Measurements from ENCODE around the gene ARMC2.

Gene ARMC2

DNA sequence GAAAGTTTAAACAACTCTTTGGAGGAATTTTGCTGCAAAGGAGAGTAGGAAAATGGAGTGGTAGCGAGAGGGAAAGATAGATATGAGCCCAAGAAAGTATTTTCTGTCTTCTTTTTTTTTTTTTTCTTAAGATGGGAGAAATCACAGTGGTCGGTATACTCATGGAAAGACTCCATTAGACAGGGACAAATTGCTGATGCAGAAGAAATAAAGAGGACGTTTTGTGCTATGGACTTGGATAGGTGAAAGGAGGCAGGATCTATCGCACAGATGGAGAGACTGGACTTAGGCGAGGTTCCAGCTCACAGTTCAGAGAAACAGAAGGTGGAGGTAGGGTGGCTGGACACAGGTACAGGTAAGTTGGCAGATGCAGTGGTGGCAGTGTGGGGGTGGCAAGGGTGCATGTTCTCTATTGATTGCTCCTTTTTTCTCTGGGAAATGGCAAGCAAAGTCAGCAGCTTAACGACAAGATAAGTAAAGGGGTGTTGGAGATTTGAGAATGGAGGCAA, 44.2 kb upstream of the ARMC2 start:
- H3K4me3 ChIP-seq (ENCODE audit: low read depth, low read length) = no peak overlapping the region
- TF ChIP-seq, protein P1, sequence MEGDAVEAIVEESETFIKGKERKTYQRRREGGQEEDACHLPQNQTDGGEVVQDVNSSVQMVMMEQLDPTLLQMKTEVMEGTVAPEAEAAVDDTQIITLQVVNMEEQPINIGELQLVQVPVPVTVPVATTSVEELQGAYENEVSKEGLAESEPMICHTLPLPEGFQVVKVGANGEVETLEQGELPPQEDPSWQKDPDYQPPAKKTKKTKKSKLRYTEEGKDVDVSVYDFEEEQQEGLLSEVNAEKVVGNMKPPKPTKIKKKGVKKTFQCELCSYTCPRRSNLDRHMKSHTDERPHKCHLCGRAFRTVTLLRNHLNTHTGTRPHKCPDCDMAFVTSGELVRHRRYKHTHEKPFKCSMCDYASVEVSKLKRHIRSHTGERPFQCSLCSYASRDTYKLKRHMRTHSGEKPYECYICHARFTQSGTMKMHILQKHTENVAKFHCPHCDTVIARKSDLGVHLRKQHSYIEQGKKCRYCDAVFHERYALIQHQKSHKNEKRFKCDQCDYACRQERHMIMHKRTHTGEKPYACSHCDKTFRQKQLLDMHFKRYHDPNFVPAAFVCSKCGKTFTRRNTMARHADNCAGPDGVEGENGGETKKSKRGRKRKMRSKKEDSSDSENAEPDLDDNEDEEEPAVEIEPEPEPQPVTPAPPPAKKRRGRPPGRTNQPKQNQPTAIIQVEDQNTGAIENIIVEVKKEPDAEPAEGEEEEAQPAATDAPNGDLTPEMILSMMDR (IDR thresholded peaks at IDR 0.05; ENCODE audit: low read depth, low read length) = no peak
- DNase-seq = no peak
- H3K4me1 ChIP-seq = peaks cover 14% of the 10 kb centered on the region; the same call in 1 of the 2 replicates
- H3K27me3 ChIP-seq = no peaks in the 10 kb centered on the region
- no peaks in the 10 kb centered on the region for H3K9me3 ChIP-seq
- no peaks in the 10 kb centered on the region for H3K36me3 ChIP-seq

DNA sequence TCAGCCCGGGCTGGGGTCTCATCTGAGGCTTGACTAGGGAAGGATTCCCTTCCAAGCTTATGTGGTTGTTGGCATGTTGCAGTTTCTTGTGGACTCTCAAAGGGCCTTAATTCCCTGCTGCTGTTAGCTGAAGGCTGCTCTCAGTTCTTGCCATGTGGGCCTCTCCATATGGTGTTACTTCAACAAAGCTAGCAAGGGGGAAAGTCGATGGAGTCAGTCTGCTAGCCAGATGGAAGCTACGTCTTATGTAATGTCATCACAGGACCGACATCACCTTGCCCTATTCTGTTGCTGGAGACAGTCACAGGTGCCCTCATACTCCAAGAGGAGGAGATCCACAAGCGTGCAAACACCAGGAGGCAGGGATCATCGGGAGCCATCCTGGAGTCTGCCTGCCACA, 43.3 kb upstream of the ARMC2 start:
- H3K9me3 ChIP-seq = no peaks in the 10 kb centered on the region
- no peaks in the 10 kb centered on the region for H3K36me3 ChIP-seq
- TF ChIP-seq, protein P1 (IDR thresholded peaks at IDR 0.05; ENCODE audit: low read depth, low read length) = no peak
- H3K4me3 ChIP-seq (ENCODE audit: low read depth, low read length) = no peak overlapping the region
- no peaks in the 10 kb centered on the region for H3K27me3 ChIP-seq
- H3K4me1 ChIP-seq = peaks cover 9% of the 10 kb centered on the region; the same call in 1 of the 2 replicates
- no peak for DNase-seq

DNA sequence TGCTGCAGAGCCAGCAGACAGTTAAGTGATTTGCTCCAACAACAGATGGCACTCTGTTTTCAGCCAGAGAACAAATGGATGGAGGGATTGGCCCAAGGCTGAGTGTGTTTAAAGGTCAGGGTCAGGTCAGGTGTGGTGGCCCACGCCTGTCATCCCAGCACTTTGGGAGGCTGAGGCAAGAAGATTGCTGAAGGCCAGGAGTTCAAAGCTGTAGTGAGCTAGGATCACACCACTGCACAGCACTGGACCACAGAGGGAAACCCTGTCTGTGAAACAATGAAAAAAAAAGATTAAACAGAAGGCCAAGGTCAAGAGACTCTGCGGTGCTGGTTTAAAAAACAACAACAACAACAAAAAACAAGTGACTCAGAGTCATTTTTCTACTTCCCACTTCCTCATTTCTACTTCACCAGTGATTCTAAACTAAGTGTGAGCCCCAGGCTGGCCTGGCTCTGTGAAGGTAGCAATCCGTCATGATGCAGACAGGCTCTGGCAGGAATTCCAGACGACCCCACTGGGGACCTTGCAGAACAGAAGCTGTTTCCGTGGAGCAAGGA, 42.5 kb upstream of the ARMC2 start:
- DNase-seq = peak; percentile 37
- peaks cover 3% of the 10 kb centered on the region; the same call in 1 of the 2 replicates for H3K4me1 ChIP-seq
- no peaks in the 10 kb centered on the region for H3K9me3 ChIP-seq
- H3K4me3 ChIP-seq (ENCODE audit: low read depth, low read length) = no peak overlapping the region
- H3K27me3 ChIP-seq = no peaks in the 10 kb centered on the region
- TF ChIP-seq, protein P1 (IDR thresholded peaks at IDR 0.05; ENCODE audit: low read depth, low read length) = no peak
- H3K36me3 ChIP-seq = no peaks in the 10 kb centered on the region

DNA sequence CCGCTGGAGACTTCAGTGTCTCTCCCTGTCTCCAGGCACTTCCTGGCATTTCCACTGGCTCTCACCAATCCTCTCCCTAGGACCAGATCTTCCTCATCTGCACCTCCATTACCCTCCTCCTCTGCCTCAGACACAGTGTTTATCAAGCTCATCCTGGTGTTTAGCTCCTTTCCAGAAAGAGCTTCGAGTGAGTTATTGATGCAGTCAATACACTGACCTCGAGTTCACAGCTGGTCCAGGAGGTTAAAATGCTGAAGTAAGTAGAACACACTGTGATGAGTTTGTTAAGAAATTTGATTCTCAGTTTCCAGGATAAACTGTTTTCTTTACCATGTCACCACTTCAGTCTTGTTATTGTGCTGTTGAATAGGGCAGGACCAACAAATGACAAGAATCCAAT, 42.1 kb upstream of the ARMC2 start:
- Histone ChIP-seq H3K36me3 (no peaks in the 10 kb centered on the region), H3K4me3 (ENCODE audit: low read depth, low read length) (no peak overlapping the region), H3K4me1 (peaks cover 3% of the 10 kb centered on the region; the same call in 1 of the 2 replicates), H3K9me3 (no peaks in the 10 kb centered on the region), H3K27me3 (no peaks in the 10 kb centered on the region)
- TF ChIP-seq, protein P1 (IDR thresholded peaks at IDR 0.05; ENCODE audit: low read depth, low read length) = no peak
- DNase-seq = no peak

DNA sequence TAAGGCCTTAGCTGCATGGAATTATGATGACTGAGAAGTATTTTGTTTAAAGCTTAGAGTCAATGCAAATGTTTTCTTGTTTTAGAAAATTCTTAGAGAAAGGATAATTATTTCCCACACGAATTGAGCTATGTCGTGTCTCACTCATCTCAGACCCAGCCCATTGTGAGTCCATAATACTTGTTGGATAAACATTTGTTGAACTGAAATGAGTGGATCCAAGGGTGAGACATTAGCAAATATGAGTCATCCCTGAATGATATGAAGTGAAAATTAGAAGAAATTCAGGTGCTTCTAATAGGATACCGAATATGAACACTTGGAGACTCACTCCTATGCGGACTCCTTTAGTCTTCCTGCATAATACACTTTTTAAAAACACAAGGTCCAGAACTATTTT, 41.6 kb upstream of the ARMC2 start:
- TF ChIP-seq, protein P1 (IDR thresholded peaks at IDR 0.05; ENCODE audit: low read depth, low read length) = no peak
- Histone ChIP-seq H3K4me1 (peaks cover 3% of the 10 kb centered on the region; the same call in 1 of the 2 replicates), H3K36me3 (no peaks in the 10 kb centered on the region), H3K4me3 (ENCODE audit: low read depth, low read length) (no peak overlapping the region), H3K27me3 (no peaks in the 10 kb centered on the region), H3K9me3 (no peaks in the 10 kb centered on the region)
- no peak for DNase-seq

DNA sequence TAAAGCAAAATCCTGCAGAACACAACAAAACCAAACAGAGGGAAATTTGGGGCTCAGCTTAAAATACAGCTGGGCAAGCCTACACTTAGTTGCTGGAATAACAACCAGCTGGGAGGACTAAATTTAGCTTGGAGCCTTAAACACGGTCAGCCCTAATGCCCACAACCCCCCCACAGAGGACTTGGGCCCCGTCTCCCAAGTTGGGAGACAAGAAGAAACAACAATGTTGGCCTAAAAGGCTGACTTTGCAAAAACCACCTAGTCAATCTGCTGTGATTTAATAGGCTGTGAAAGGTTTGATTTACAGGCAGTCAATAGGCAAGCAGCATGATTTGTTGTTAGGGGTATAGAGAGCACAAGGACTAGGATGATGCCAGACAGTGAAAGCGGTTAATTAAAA, 40.3 kb upstream of the ARMC2 start:
- Histone ChIP-seq H3K4me1 (peaks cover 3% of the 10 kb centered on the region; the same call in 1 of the 2 replicates), H3K27me3 (no peaks in the 10 kb centered on the region), H3K36me3 (no peaks in the 10 kb centered on the region), H3K4me3 (ENCODE audit: low read depth, low read length) (no peak overlapping the region), H3K9me3 (peaks cover under 1% of the 10 kb centered on the region; the same call in 1 of the 2 replicates)
- DNase-seq = no peak
- TF ChIP-seq, protein P1 (IDR thresholded peaks at IDR 0.05; ENCODE audit: low read depth, low read length) = no peak
